Suprapubic skin (tissue), 4 donors: ENCODE data around the gene SIRT3. TPM values are rescaled to one million over a fixed set of nuclear protein-coding genes. Genes with fewer than 3 reads are reported as not detected.
A peak's percentile ranks its signal among the peaks of the same experiment; 100 is the strongest.

Experiments used
- DNase-seq, 2 donors: peaks; one replicate each; pipeline ENCODE4 v3.0.0-alpha.2; 2019; ENCODE audit warnings: low spot score in 2 of 2
- H3K27ac ChIP-seq: fragments of 200-600 bp; sonication (generic); one replicate; pipeline ENCODE4 v1.5.1; 2019
- H3K27me3 ChIP-seq: fragments of 200-600 bp; sonication (generic); one replicate; pipeline ENCODE4 v1.5.1; 2019
- H3K36me3 ChIP-seq: fragments of 200-600 bp; sonication (generic); one replicate; pipeline ENCODE4 v1.5.1; 2019
- H3K4me1 ChIP-seq: fragments of 200-600 bp; sonication (generic); one replicate; pipeline ENCODE4 v1.5.1; 2019
- H3K4me3 ChIP-seq: fragments of 200-600 bp; sonication (generic); one replicate; pipeline ENCODE4 v1.5.1; 2019; ENCODE audit warnings: mild to moderate bottlenecking
- H3K9me3 ChIP-seq: fragments of 200-600 bp; sonication (generic); one replicate; pipeline ENCODE4 v1.5.1; 2019
- CTCF ChIP-seq, 2 donors: fragments of 200-600 bp in 1 of 2; fragments of 450-650 bp in 1 of 2; sonication (generic) in 1 of 2; IDR thresholded peaks; one replicate each; pipeline ENCODE4 v1.5.1; 2016 to 2019; ENCODE audit warnings: antibody characterized with exemption in 2 of 2, mild to moderate bottlenecking in 1 of 2, moderate library complexity in 1 of 2
- EP300 ChIP-seq: sonication (generic); formaldehyde crosslinking; IDR thresholded peaks from one replicate; pipeline ENCODE4 v1.6.1; 2017; ENCODE audit warnings: antibody characterized with exemption
- POLR2A ChIP-seq, 2 donors: fragments of 450-650 bp; IDR thresholded peaks; one replicate each; pipeline ENCODE4 v1.6.1; 2017; ENCODE audit warnings: antibody characterized with exemption in 2 of 2, mild to moderate bottlenecking in 2 of 2, moderate library complexity in 2 of 2
- POLR2AphosphoS5 ChIP-seq, 3 donors: sonication (generic); formaldehyde crosslinking; IDR thresholded peaks; one replicate each; pipeline ENCODE4 v1.6.1; 2017; ENCODE audit warnings: antibody characterized with exemption in 3 of 3
- WGBS: methylation state at CpG from one replicate; pipeline ENCODE4 v1.1.5; 2018; 5-methylcytosine and 5-hydroxymethylcytosine counted together
- total RNA-seq, 4 donors: library from RNA; depleted of rRNA; stranded (reverse); fragments of >200 nt; gene quantifications; one replicate each; pipeline ENCODE4 v1.1.0, GENCODE V29; 2016

The SIRT3 gene
- total RNA-seq, 4 donors from 2014 or later: 9.1 to 20.1 (median 13.3) TPM

GRCh38 chr11:280706-281485, 44.8 kb upstream of the SIRT3 start:
- Histone ChIP-seq H3K4me3 (peak overlapping the region; percentile 44), H3K27me3 (peaks cover 80% of the 10 kb centered on the region), H3K36me3 (no peaks in the 10 kb centered on the region), H3K9me3 (no peaks in the 10 kb centered on the region), H3K4me1 (peaks cover 34% of the 10 kb centered on the region), H3K27ac (no peak overlapping the region)
- 11% methylated on average over 29 of the region's 79 CpGs for WGBS
- no peak for TF ChIP-seq EP300
- no peak for TF ChIP-seq POLR2AphosphoS5 (IDR thresholded peaks at IDR 0.05)
- no peak for TF ChIP-seq POLR2A (IDR thresholded peaks at IDR 0.05)
- DNase-seq: peak; percentile 62 to 77

GRCh38 chr11:279966-280705, 44.0 kb upstream of the SIRT3 start:
- Histone ChIP-seq H3K4me1 (peaks cover 34% of the 10 kb centered on the region), H3K27ac (no peak overlapping the region), H3K36me3 (no peaks in the 10 kb centered on the region), H3K9me3 (no peaks in the 10 kb centered on the region), H3K27me3 (peaks cover 73% of the 10 kb centered on the region), H3K4me3 (peak overlapping the region; percentile 44)
- TF ChIP-seq CTCF (IDR thresholded peaks at IDR 0.05): no peak
- no peak for TF ChIP-seq EP300
- no peak for TF ChIP-seq POLR2AphosphoS5 (IDR thresholded peaks at IDR 0.05)
- TF ChIP-seq POLR2A (IDR thresholded peaks at IDR 0.05): no peak
- 1% methylated on average over 16 of the region's 85 CpGs for WGBS
- peak; percentile 66 to 74 for DNase-seq

- H3K9me3 ChIP-seq: no peaks in the 10 kb centered on the region
- peaks cover 64% of the 10 kb centered on the region for H3K27me3 ChIP-seq
- TF ChIP-seq CTCF (IDR thresholded peaks at IDR 0.05) (no peak), EP300 (no peak), POLR2AphosphoS5 (IDR thresholded peaks at IDR 0.05) (no peak), POLR2A (IDR thresholded peaks at IDR 0.05) (no peak)
- 45% methylated on average over 10 of the region's 97 CpGs for WGBS
- H3K27ac ChIP-seq: no peak overlapping the region
- peak overlapping the region; percentile 44 for H3K4me3 ChIP-seq
- peak in 1 of 2 donors; percentile 62 for DNase-seq
- no peaks in the 10 kb centered on the region for H3K36me3 ChIP-seq
- peaks cover 34% of the 10 kb centered on the region for H3K4me1 ChIP-seq
These were observed 43.2 kb upstream of the SIRT3 start for GRCh38 chr11:279040-279965.

GRCh38 chr11:278001-278951, 42.1 kb upstream of the SIRT3 start, which contains the start of gene NLRP6:
NLRP6 (plus strand) TSS chr11:278407; CDS start chr11:278570, 163 bp downstream.
- Histone ChIP-seq H3K27me3 (peaks cover 54% of the 10 kb centered on the region), H3K27ac (no peak within 1 kb of the TSS), H3K4me3 (peak within 1 kb of the TSS; percentile 44), H3K9me3 (no peaks in the 10 kb centered on the region), H3K36me3 (no peaks in the 10 kb centered on the region), H3K4me1 (peaks cover 34% of the 10 kb centered on the region)
- peak in 1 of 2 donors; percentile 66 for DNase-seq
- TF ChIP-seq EP300: no peak
- TF ChIP-seq POLR2AphosphoS5 (IDR thresholded peaks at IDR 0.05): no peak
- no peak for TF ChIP-seq POLR2A (IDR thresholded peaks at IDR 0.05)
- no peak for TF ChIP-seq CTCF (IDR thresholded peaks at IDR 0.05)
- 78% methylated on average over 19 of the region's 21 CpGs for WGBS
